CD4-positive, alpha-beta T cell treated with Interleukin-6 at 100 ng/mL for 8 hours (primary cell): ENCODE data around the gene PRCC.

Experiments
- DNase-seq: peaks from one replicate; pipeline ENCODE4 v3.0.0-alpha.2; 2020; ENCODE audit warnings: mixed read lengths, low spot score

Gene PRCC, protein sequence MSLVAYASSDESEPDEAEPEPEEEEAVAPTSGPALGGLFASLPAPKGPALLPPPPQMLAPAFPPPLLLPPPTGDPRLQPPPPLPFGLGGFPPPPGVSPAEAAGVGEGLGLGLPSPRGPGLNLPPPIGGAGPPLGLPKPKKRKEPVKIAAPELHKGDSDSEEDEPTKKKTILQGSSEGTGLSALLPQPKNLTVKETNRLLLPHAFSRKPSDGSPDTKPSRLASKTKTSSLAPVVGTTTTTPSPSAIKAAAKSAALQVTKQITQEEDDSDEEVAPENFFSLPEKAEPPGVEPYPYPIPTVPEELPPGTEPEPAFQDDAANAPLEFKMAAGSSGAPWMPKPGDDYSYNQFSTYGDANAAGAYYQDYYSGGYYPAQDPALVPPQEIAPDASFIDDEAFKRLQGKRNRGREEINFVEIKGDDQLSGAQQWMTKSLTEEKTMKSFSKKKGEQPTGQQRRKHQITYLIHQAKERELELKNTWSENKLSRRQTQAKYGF

DNA sequence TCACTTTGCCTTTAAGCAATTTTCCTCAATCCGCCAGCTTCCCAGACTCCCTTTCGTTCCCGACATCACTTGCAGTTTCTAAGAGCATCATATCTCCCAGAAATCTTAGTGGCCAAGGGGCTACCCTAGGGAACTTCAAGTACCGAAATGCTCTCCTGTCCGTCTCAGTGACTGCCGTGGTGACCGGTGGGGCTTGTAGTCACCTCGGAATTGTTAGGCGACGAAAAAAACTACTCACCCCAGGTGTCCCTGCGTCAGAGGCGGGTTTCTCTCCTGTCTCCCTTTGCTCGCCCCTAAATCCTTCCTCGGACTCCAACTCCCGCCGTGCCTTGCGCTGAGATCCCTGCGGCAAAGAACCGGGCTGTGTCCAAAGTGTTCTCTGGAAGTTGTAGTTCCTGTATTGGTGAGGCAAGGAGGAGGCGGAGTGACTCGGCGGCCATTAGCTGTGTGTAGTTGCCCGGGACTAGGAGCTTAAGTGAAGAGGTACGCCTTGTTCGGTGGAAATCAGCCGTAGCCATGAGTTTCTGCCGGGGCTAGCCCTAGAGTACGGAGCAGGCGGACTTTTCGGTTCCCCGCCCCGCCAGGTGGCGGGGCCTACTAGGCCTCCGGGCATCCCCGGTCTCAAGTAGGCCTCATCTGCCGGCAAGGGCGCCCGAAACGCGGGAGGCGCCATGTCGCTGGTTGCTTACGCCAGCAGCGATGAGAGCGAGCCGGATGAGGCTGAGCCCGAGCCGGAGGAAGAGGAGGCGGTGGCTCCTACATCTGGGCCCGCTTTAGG, at the start of gene PRCC:
Gene PRCC (plus strand): TSS at position 435 of the 778 bp plus-strand sequence. CDS start 237 bp downstream, at position 672.
- peak; percentile 99 for DNase-seq

DNA sequence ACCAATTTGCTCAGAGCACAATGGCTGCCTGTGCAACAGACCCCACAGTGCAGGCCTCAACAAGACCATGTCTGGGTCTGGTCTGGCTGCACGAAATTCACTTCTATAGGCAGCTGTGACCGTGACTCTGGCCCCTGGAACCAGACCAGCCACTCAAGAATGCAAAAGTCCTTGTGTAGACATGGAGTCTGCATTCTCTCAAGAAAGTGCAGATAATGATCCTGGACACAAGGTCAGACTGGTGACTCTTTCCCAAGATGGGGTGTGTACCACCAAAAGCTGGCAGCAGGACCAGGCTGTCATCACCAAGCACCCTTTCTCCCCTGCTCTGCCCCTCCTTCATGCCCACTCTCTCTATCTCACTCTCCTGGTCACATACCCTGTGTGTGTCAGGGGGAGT, 46.2 kb upstream of the PRCC start:
- no peak for DNase-seq

- no peak for DNase-seq
Observed at GRCh38 chr1:156721535-156721934, 45.8 kb upstream of the PRCC start.

DNA sequence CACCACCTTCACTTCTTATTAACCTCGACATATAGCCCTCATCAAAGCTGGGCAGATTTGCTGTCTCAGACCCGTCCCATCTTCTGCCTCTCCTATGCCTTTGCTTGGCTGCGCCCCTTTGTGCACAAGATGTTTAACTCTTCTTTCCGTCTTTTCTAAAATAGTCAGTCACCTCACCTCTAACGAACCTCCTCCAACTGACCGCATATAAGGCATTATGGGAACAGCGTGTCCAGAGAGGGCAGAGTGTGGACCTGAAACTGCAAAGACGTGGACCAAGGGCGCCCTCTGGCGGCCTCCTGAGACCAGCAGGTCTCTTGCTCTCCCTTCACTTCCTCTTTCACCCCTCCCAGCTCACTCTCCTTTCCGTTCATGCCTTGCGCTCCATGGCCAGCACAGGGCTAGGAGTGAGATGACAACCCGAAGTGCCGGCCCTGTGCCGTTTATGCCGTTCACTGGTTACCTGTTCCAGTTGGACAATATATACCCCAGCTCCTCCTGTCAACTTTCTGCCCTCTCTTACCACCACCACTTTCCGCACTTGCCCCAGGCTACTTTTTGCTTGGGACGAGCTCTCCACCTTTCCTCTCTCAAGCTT, 41.6 kb upstream of the PRCC start:
- peak; percentile 79 for DNase-seq

GRCh38 chr1:156726549-156727226, 40.6 kb upstream of the PRCC start:
- DNase-seq = peak; percentile 42

DNA sequence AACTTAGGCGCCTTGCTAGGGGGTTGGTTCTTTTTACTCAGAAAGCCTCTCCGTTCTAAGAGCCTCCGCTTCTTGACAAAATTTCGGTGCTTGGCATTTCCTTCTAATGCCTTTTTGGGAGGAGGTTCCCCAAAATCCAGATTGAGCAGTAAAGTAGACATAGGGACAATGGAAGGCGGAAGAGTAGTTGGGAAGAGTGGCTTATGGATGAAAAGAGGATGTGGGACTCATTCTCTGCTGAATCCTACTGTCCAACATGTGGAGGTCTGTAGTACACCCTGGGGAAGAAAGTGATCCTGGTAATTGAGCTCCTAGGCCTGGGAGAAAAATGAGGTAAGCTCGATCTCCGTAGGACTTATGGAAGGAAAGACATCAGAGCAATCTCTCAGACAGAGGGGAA, 39.8 kb upstream of the PRCC start:
- no peak for DNase-seq

GRCh38 chr1:156727926-156728598, 39.3 kb upstream of the PRCC start, which contains the start of gene METTL25B:
Gene METTL25B, plus strand, starts transcription at chr1:156728469. Its CDS starts 636 bp downstream, at chr1:156729105.
- peak; percentile 56 for DNase-seq

DNA sequence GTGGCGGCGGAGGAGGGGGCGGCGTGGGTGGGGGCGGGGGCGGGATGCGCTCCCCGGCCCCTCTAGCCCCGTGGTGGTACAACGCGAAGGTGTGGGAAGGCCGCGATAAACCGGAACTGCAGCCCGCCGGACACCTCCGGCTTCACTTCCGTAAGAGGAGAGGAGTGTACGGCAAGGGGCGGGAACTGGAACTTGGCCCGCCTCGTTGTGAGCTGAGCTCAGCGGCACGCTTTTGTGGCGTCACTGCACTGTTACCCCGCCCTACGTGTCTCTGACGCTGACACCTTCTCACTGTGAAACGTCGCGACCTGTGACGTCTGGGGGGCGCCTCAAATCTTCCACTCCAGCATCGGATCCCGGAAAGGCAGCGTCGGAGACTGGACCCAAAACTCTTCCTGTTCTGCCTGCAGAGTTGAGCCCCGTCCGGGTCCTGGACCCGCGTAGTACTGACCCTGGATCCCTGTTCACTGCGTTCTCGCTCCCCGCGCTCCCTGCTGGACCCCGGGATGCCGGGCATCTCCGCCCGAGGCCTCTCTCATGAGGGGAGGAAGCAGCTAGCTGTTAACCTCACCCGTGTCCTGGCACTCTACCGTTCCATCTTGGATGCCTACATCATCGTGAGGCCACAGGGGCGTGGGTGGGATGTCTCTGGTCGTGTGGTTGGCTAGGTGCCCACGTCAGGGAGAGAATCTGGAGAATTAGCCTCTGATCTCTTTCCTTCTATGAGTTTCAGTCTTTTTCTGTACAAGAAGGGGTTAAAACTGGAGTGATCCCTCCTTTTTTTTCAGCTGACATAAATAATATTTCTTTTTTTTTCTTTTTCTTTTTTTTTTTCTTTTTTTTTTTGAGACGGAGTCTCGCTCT, 38.5 kb upstream of the PRCC start, which contains the start of gene ISG20L2:
Gene ISG20L2 (minus strand): TSS at position 168 of the 864 bp plus-strand sequence. CDS start 1,114 bp downstream, outside the sequence.
- DNase-seq = peak; percentile 92

DNA sequence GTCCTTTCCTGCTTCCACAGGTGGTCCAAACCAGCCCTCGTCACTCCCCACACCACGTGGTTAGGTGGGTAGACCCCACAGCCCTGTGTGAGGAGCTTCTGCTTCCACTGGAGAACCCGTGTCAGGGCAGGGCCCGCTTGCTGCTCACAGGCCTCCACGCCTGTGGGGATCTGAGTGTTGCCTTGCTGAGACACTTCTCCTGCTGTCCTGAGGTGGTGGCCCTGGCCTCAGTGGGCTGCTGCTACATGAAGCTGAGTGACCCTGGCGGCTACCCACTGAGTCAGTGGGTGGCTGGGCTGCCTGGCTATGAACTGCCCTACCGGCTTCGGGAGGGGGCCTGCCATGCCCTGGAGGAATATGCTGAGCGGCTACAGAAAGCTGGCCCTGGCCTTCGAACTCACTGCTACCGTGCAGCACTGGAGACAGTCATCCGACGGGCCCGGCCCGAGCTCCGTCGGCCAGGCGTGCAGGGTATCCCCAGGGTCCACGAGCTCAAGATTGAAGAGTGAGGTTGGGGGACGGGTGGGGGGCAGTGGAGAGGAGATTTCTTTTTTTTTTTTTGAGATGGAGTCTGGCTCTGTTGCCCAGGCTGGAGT, 33.2 kb upstream of the PRCC start:
- no peak for DNase-seq

DNA sequence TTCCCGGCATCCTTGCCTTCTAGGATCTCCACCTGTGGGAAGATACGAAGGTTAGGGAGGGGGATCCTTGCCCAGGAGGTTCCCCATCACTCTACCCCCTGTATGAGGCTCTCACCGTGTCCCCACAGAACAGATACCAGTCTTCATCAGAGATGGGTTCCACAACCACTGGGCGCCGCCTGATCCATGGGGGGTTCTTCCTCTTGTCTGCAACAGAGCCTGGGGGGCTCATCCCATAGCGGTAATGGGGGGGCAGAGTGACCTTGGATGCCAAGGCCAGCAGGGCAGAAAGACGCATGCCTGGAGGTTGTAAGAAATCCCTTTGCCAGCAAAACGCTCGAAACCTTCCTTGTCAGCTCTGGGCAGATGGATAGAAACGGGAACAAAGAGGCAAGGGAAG, 28.9 kb upstream of the PRCC start:
- DNase-seq = no peak

DNA sequence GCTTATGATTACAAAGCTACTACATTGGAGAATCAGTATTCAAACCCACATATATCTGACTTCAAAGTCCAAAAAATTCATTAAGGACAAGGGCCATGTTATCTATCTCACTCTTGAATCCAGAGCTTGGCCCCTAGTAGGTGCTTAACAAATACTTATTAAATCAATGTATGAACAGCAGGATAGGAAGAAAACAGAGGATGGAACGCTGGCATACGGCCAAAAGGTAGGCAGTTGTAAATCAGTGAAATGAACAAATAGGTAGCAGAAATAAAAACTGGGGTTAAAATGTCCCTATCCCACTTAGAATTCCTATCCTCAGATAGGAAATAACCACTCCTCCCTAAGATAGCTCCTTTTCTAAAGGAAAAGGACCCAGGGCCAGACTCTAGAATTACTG, 28.4 kb upstream of the PRCC start:
- no peak for DNase-seq

DNA sequence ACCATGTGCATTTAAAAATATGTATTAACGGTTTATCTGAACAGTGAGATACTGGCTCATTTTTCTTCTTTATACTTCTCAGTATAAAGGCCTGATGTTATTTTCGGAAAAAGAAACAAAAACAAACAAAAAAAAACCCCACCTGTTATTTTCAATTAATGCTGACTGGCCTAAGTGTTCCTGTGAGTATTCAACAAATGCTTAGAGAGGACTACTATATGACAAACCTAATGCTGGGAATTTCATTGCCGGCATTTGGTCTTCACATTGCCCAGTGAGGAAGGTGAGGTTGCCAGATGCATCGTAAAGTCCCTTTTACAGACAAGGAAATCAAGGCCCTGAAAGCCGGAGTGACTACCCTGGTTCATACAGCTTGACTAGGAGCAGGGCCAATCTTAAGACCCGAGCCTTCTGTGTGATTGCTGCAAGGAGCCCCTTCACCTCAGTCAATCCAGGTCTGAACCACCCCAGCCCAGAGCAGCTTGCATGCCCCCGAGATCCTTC, 27.0 kb upstream of the PRCC start:
- no peak for DNase-seq

GRCh38 chr1:156740741-156741480, 26.4 kb upstream of the PRCC start, which contains the start of gene MRPL24:
Gene MRPL24, minus strand, starts transcription at chr1:156741088. Its CDS starts 2,384 bp downstream, at chr1:156738704.
- DNase-seq = peak; percentile 99

DNA sequence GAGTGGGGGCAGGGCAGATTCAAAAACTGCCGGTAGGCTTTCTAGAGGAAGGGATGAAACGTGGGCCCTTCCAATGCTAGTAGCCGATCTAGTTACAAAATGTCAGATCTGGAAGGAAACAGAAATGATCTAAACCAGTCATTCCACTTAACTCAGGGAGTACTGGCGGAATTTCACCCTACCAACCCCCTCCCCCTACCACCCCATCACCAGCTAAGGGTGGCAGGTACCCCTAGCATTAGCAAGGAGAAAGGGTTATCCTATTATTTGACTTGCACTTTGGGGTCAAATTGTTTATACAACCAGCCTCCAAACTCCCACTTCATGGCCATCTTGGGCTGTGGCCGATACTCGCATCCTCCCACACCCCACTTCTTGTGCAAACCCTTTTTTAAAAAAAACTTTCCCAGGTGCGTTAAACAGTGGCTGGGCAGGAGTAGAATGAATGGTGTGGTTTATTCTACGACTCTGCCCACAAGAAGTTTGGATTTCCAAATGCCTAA, 25.8 kb upstream of the PRCC start:
- no peak for DNase-seq

DNA sequence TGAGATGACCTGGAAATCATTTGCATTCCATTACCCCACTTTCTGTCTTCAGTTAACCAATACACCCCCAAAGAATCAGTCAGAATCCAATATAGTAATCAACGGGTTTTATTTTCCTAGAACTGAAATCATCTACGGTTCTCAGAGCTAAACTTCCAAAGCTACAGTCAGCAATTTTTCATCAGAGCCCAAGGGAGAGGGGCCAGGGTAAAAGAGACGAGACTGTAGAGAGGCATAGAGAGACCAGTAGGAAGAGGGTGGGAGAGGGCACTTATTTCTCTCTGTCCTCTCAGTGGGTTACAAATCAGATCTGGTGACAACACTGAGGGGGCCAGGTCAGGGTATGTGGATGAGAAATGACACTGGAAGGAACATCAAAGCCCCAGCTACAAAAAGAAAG, 25.3 kb upstream of the PRCC start:
- DNase-seq = no peak

GRCh38 chr1:156742801-156743200, 24.5 kb upstream of the PRCC start:
- no peak for DNase-seq

GRCh38 chr1:156743367-156744302, 23.7 kb upstream of the PRCC start:
- no peak for DNase-seq
